GM12878 (cell line): ENCODE results near the gene SLC9A8. TPM values are rescaled to one million over a fixed set of nuclear protein-coding genes. Genes with fewer than 3 reads are reported as not detected.

ENCODE experiments used
- ATAC-seq: fragments of 200-7000 bp; cut with Tn5 transposase; 3 replicates; pipeline ENCODE4 v1.9.1; 2020; ENCODE audit warnings: mild to moderate bottlenecking, moderate library complexity
- BruUV-seq: library from RNA; stranded (reverse); fragments of 400-500 nt; replicated peaks from 2 replicates; lab custom pipeline; 2021; lab: Mats Ljungman, UMichigan
- CTCF ChIA-PET: fragments of 300-600 bp; sonication (Branson Sonifier 250); formaldehyde crosslinking; extraction: SDS; loops from one replicate; lab custom pipeline; 2021; ENCODE audit warnings: inconsistent platforms; lab: Yijun Ruan, JAX
- POLR2A ChIA-PET: fragments of 350-600 bp; formaldehyde crosslinking; extraction: SDS; loops from one replicate; lab custom pipeline; 2021; ENCODE audit warnings: inconsistent platforms; lab: Charles Lee
- RAD21 ChIA-PET: fragments of 300-600 bp; sonication (Branson Sonifier 250); formaldehyde crosslinking; loops from one replicate; lab custom pipeline; 2023; ENCODE audit warnings: antibody characterized with exemption; ENCODE audit not compliant: unreplicated experiment; lab: Charles Lee
- SMC1A ChIA-PET: fragments of 300-600 bp; sonication (Branson Sonifier 250); formaldehyde crosslinking; loops from one replicate; lab custom pipeline; 2023; ENCODE audit not compliant: unreplicated experiment, uncharacterized antibody; lab: Charles Lee
- DNase-seq: peaks from one replicate; pipeline ENCODE4 v3.0.0-alpha.2; 2011; ENCODE audit warnings: low read depth, low spot score
- FAIRE-seq: peaks from 3 replicates; lab custom pipeline; 2011; peaks lifted over from hg19 to GRCh38; lab: Jason Lieb, UNC
- H2AFZ ChIP-seq: 2 replicates; pipeline ENCODE4 v1.6.0; 2011; ENCODE audit warnings: low read depth, low read length, control low read depth; ENCODE audit not compliant: control insufficient read depth
- H3K27ac ChIP-seq: 2 replicates; pipeline ENCODE4 v1.5.1; 2011; ENCODE audit warnings: control low read depth; ENCODE audit not compliant: control insufficient read depth, insufficient read depth
- H3K27me3 ChIP-seq, 2 experiments: replicated peaks in 1 of 2; 2 replicates each; pipeline versions ENCODE4 v1.6.0 to v1.6.1; 2011; ENCODE audit warnings: low read length in 1 of 2; ENCODE audit not compliant: control insufficient read depth in 2 of 2, insufficient read depth in 2 of 2
- H3K36me3 ChIP-seq, 2 experiments: 2 replicates each; pipeline ENCODE4 v1.5.1; 2011; ENCODE audit warnings: low read length in 1 of 2; ENCODE audit not compliant: control insufficient read depth in 2 of 2, insufficient read depth in 2 of 2
- H3K4me1 ChIP-seq: 2 replicates; pipeline ENCODE4 v1.6.1; 2011; ENCODE audit warnings: mild to moderate bottlenecking, low read length, moderate library complexity, mixed read lengths; ENCODE audit not compliant: control insufficient read depth, insufficient read depth
- H3K4me2 ChIP-seq: 2 replicates; pipeline ENCODE4 v1.6.0; 2011; ENCODE audit warnings: control low read depth; ENCODE audit not compliant: control insufficient read depth, insufficient read depth
- H3K4me3 ChIP-seq: fragments of 200-600 bp; sonication (generic); 2 replicates; pipeline ENCODE4 v1.5.1; 2016
- H3K79me2 ChIP-seq: 2 replicates; pipeline ENCODE4 v1.6.0; 2011; ENCODE audit warnings: low read length; ENCODE audit not compliant: control insufficient read depth, insufficient read depth
- H3K9ac ChIP-seq: 2 replicates; pipeline ENCODE4 v1.8.0; 2011; ENCODE audit warnings: low read length, control low read depth, mixed read lengths; ENCODE audit not compliant: control insufficient read depth, insufficient read depth
- H3K9me3 ChIP-seq: replicated peaks from 3 replicates; pipeline ENCODE4 v1.5.1; 2011; ENCODE audit warnings: mild to moderate bottlenecking, low read length; ENCODE audit not compliant: control insufficient read depth, insufficient read depth
- H4K20me1 ChIP-seq: 2 replicates; pipeline ENCODE4 v1.6.0; 2011; ENCODE audit not compliant: control insufficient read depth, insufficient read depth
- BCL3 ChIP-seq: IDR thresholded peaks from 2 replicates; pipeline ENCODE4 v1.6.1; 2011; ENCODE audit warnings: borderline replicate concordance, low read depth, mild to moderate bottlenecking, moderate library complexity, low read length; ENCODE audit not compliant: insufficient read depth, poor library complexity, severe bottlenecking
- EED ChIP-seq: sonication (generic); IDR thresholded peaks from 2 replicates; pipeline ENCODE4 v1.6.1; 2016; ENCODE audit warnings: antibody characterized with exemption, low read depth
- EZH2 ChIP-seq: IDR thresholded peaks from 2 replicates; pipeline ENCODE4 v1.6.1; 2012; ENCODE audit warnings: low read depth, mild to moderate bottlenecking, control low read depth, inconsistent platforms, low read length, borderline replicate concordance; ENCODE audit not compliant: control insufficient read depth
- HDAC2 ChIP-seq: fragments of 200-600 bp; sonication (generic); IDR thresholded peaks from 2 replicates; pipeline ENCODE4 v1.6.1; 2017
- IKZF1 ChIP-seq: fragments of 450-650 bp; conservative IDR thresholded peaks from 2 replicates; pipeline ENCODE4 v1.6.1; 2017; ENCODE audit warnings: antibody characterized with exemption, mild to moderate bottlenecking
- IRF4 ChIP-seq: IDR thresholded peaks from 2 replicates; pipeline ENCODE4 v1.6.1; 2011; ENCODE audit warnings: low read depth, low read length
- JUND ChIP-seq: IDR thresholded peaks from 2 replicates; pipeline ENCODE4 v1.6.1; 2012; ENCODE audit warnings: low read depth, mild to moderate bottlenecking, low read length, improper control_type of control experiment, moderate library complexity
- MXI1 ChIP-seq: fragments of 150-350 bp; IDR thresholded peaks from 2 replicates; pipeline ENCODE4 v1.6.1; 2011; ENCODE audit warnings: low read depth, mild to moderate bottlenecking, inconsistent platforms, low read length, improper control_type of control experiment
- NKRF ChIP-seq: fragments of 450-650 bp; conservative IDR thresholded peaks from 2 replicates; pipeline ENCODE4 v1.6.1; 2017; ENCODE audit warnings: mild to moderate bottlenecking, moderate library complexity
- PBX3 ChIP-seq: IDR thresholded peaks from 2 replicates; pipeline ENCODE4 v1.6.1; 2011; ENCODE audit warnings: mild to moderate bottlenecking, low read depth, low read length, moderate library complexity; ENCODE audit not compliant: insufficient replicate concordance
- PKNOX1 ChIP-seq: fragments of 450-650 bp; IDR thresholded peaks from 2 replicates; pipeline ENCODE4 v1.6.1; 2016; ENCODE audit warnings: mild to moderate bottlenecking
- RELA ChIP-seq: fragments of 450-650 bp; IDR thresholded peaks from 2 replicates; pipeline ENCODE4 v1.8.0; 2014; ENCODE audit warnings: borderline replicate concordance; ENCODE audit not compliant: partially characterized antibody
- RUNX3 ChIP-seq: IDR thresholded peaks from 2 replicates; pipeline ENCODE4 v1.6.1; 2012; ENCODE audit warnings: low read length, inconsistent platforms
- SIN3A ChIP-seq: IDR thresholded peaks from 2 replicates; pipeline ENCODE4 v1.6.1; 2012; ENCODE audit warnings: low read depth, low read length, improper control_type of control experiment
- TBL1XR1 ChIP-seq: IDR thresholded peaks from 2 replicates; pipeline ENCODE4 v1.6.1; 2012; ENCODE audit warnings: low read depth, low read length, improper control_type of control experiment
- WGBS: methylation state at CpG from one replicate; pipeline ENCODE4 v1.1.6; 2016; ENCODE audit warnings: low lambda C conversion rate; ENCODE audit not compliant: insufficient replicate concordance, insufficient coverage; ENCODE audit errors: missing lambda C conversion rate; 5-methylcytosine and 5-hydroxymethylcytosine counted together
- in situ Hi-C: fragments of 300-500 bp; cut with MboI; formaldehyde crosslinking; loops from 9 replicates; pipeline ENCODE4 v1.14.3; 2018; ENCODE audit warnings: mixed read lengths
- intact Hi-C: fragments of 100-400 bp; cut with micrococcal nuclease; formaldehyde crosslinking; loops from one replicate; pipeline ENCODE4 v1.14.2; 2022; ENCODE audit not compliant: unreplicated experiment
- polyA plus RNA-seq, 11 experiments: library from polyadenylated mRNA; depleted of rRNA in 4 of 11; unstranded in 6 of 11; stranded (reverse) in 5 of 11; fragments of >200 nt; fragmentation: Nextera tagmentation in 4 of 11; fragmentation: Illumina TruSeq in 1 of 11; extraction: Ambion mirVana in 4 of 11; extraction: Trizol in 1 of 11; gene quantifications; 1 replicate in 1 of 11; 2 replicates in 10 of 11; pipeline versions ENCODE4 v1.2.1 to v1.2.3, GENCODE V29; 2011 to 2016; ENCODE audit warnings: inconsistent platforms in 2 of 11, missing spikeins in 2 of 11, low read depth in 1 of 11
- total RNA-seq, 4 experiments: library from RNA; depleted of rRNA in 3 of 4; stranded (reverse); fragments of >200 nt in 3 of 4; fragmentation: Illumina TruSeq in 1 of 4; extraction: Trizol in 1 of 4; gene quantifications; 2 replicates each; pipeline versions ENCODE4 v1.2.1 to v1.2.3, GENCODE V29; 2013 to 2021
- TF ChIP-seq, protein P1 (sequence below): IDR thresholded peaks from 2 replicates; pipeline ENCODE4 v1.6.1; 2012; ENCODE audit warnings: low read depth, low read length, improper control_type of control experiment

Gene SLC9A8
- total and polyA plus RNA-seq, 10 of the 15 experiments (the other 5 are each of a cell fraction or from before 2014, with no cell fraction given), result 0.40 to 15.5 (median 6.5) TPM

- in situ Hi-C loops, result no loop called here
- no peaks in the 10 kb centered on the region for H3K27me3 ChIP-seq
- ChIA-PET RAD21 (no interaction called here), CTCF (interaction anchor here (0.6 to 0.7 kb wide), 2 partner anchors 96 to 333 kb away, joined by 3 read pairs; no protein-coding TSS in a partner anchor), SMC1A (interaction anchor here (1.0 to 1.2 kb wide), 2 partner anchors 8 to 35 kb away, joined by 3 read pairs; no protein-coding TSS in a partner anchor), POLR2A (no interaction called here)
- no peak overlapping the region for H3K4me2 ChIP-seq
- H3K9me3 ChIP-seq, result no peaks in the 10 kb centered on the region
- peaks cover 0 to 24% of the 10 kb centered on the region in 2 experiments for H3K36me3 ChIP-seq
- DNase-seq (no peak), FAIRE-seq (no peak), ATAC-seq (no peak)
- no peak overlapping the region for H3K9ac ChIP-seq
- TF ChIP-seq BCL3 (no peak), IKZF1 (no peak), PKNOX1 (no peak), IRF4 (no peak), PBX3 (no peak), RELA (no peak), SIN3A (no peak), JUND (no peak), HDAC2 (no peak), TBL1XR1 (no peak), RUNX3 (no peak), EED (no peak), NKRF (no peak), MXI1 (no peak), EZH2 (no peak)
- TF ChIP-seq, protein P1, sequence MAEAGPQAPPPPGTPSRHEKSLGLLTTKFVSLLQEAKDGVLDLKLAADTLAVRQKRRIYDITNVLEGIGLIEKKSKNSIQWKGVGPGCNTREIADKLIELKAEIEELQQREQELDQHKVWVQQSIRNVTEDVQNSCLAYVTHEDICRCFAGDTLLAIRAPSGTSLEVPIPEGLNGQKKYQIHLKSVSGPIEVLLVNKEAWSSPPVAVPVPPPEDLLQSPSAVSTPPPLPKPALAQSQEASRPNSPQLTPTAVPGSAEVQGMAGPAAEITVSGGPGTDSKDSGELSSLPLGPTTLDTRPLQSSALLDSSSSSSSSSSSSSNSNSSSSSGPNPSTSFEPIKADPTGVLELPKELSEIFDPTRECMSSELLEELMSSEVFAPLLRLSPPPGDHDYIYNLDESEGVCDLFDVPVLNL, result no peak
- 95% methylated on average over 15 of the region's 15 CpGs for WGBS
- H3K4me3 ChIP-seq, result no peak overlapping the region
- H4K20me1 ChIP-seq, result peaks cover 4% of the 10 kb centered on the region; the same call in 1 of the 2 replicates
- H3K79me2 ChIP-seq, result peaks cover 51% of the 10 kb centered on the region
- BruUV-seq, result no TSS peak
- H2AFZ ChIP-seq, result no peak overlapping the region
- intact Hi-C loops, result no loop called here
- H3K4me1 ChIP-seq, result 0 out of 2 replicates have a peak, but pooled peaks cover 7% of the 10 kb centered on the region
- no peak overlapping the region for H3K27ac ChIP-seq
These were observed 128.8 kb downstream of the SLC9A8 start for GRCh38 chr20:49941456-49941855.
